Naive B cell (primary cell): ENCODE data around the gene MBNL3. TPM values are rescaled to one million over a fixed set of nuclear protein-coding genes. Genes with fewer than 3 reads are reported as not detected.
A peak's percentile ranks its signal among the peaks of the same experiment; 100 is the strongest.

Experiments used
- ATAC-seq, 2 donors: fragments of 150-1000 bp; cut with Tn5 transposase; 2 replicates each; pipeline ENCODE4 v1.10.0; 2021; ENCODE audit warnings: low read depth in 2 of 2, mild to moderate bottlenecking in 2 of 2, moderate library complexity in 2 of 2
- DNase-seq: peaks from one replicate; pipeline ENCODE4 v3.0.0; 2022
- H3K27ac Mint-ChIP-seq, 6 donors: one replicate each; pipeline ENCODE4 v1.8.0; 2020 to 2022; ENCODE audit warnings: mild to moderate bottlenecking in 6 of 6, mixed read lengths in 6 of 6, moderate library complexity in 5 of 6, inconsistent platforms in 2 of 6
- H3K27me3 Mint-ChIP-seq, 3 donors: one replicate each; pipeline ENCODE4 v1.8.0; 2021 to 2022; ENCODE audit warnings: mixed read lengths in 3 of 3, mild to moderate bottlenecking in 1 of 3
- H3K36me3 Mint-ChIP-seq, 2 donors: one replicate each; pipeline ENCODE4 v1.8.0; 2020 to 2022; ENCODE audit warnings: mixed read lengths in 2 of 2, inconsistent platforms in 1 of 2, mild to moderate bottlenecking in 1 of 2
- H3K4me1 Mint-ChIP-seq, 3 donors: one replicate each; pipeline ENCODE4 v1.8.0; 2020 to 2022; ENCODE audit warnings: mixed read lengths in 3 of 3, inconsistent platforms in 1 of 3, mild to moderate bottlenecking in 1 of 3, moderate library complexity in 1 of 3
- H3K4me3 Mint-ChIP-seq, 8 donors: one replicate each; pipeline ENCODE4 v1.8.0; 2020 to 2022; ENCODE audit warnings: mild to moderate bottlenecking in 8 of 8, mixed read lengths in 8 of 8, moderate library complexity in 8 of 8, inconsistent platforms in 2 of 8
- H3K9me3 Mint-ChIP-seq, 7 donors: one replicate each; pipeline ENCODE4 v1.8.0; 2020 to 2022; ENCODE audit warnings: mixed read lengths in 7 of 7, mild to moderate bottlenecking in 5 of 7, inconsistent platforms in 2 of 7, moderate library complexity in 1 of 7
- polyA plus RNA-seq, 6 donors: library from polyadenylated mRNA; unstranded; fragments of 300-500 nt; fragmentation: Illumina TruSeq; gene quantifications; one replicate each; pipeline ENCODE4 v1.2.3, GENCODE V29; 2021; ENCODE audit warnings: low read depth in 6 of 6

MBNL3 gene
- polyA plus RNA-seq, 6 donors from 2014 or later = 82.4 to 129 (median 104) TPM

- H3K27ac Mint-ChIP-seq = no peak overlapping the region
- peaks cover 7 to 11% of the 10 kb centered on the region in 2 donors for H3K36me3 Mint-ChIP-seq
- DNase-seq = no peak
- no peaks in the 10 kb centered on the region for H3K9me3 Mint-ChIP-seq
- no peaks in the 10 kb centered on the region for H3K27me3 Mint-ChIP-seq
- no peak for ATAC-seq
- no peak overlapping the region for H3K4me3 Mint-ChIP-seq
- H3K4me1 Mint-ChIP-seq = peaks cover 1 to 14% (median 14%) of the 10 kb centered on the region in 3 donors
These were observed 84.6 kb downstream of the MBNL3 start for GRCh38 chrX:132404266-132404665.

- Mint-ChIP-seq H3K9me3 (no peaks in the 10 kb centered on the region), H3K4me3 (no peak overlapping the region), H3K27ac (peak overlapping the region in 2 of 6 donors; percentile 3 to 69), H3K27me3 (no peaks in the 10 kb centered on the region), H3K4me1 (peaks cover 0 to 4% (median 0%) of the 10 kb centered on the region in 3 donors), H3K36me3 (peaks cover 7 to 11% of the 10 kb centered on the region in 2 donors)
- DNase-seq (no peak), ATAC-seq (no peak)
These were observed 86.9 kb downstream of the MBNL3 start for GRCh38 chrX:132401935-132402334.

- no peaks in the 10 kb centered on the region for H3K9me3 Mint-ChIP-seq
These were observed 88.1 kb downstream of the MBNL3 start for GRCh38 chrX:132400706-132401105.

GRCh38 chrX:132395645-132396044 lies 93.2 kb downstream of the MBNL3 start:
- peaks cover 0 to 2% (median 0%) of the 10 kb centered on the region in 7 donors for H3K9me3 Mint-ChIP-seq
- H3K27me3 Mint-ChIP-seq = peaks cover 0 to 7% (median 0%) of the 10 kb centered on the region in 3 donors
- ATAC-seq (no peak), DNase-seq (no peak)
- peak overlapping the region in 1 of 6 donors; percentile 2 for H3K27ac Mint-ChIP-seq
- no peaks in the 10 kb centered on the region for H3K36me3 Mint-ChIP-seq
- H3K4me3 Mint-ChIP-seq = no peak overlapping the region
- H3K4me1 Mint-ChIP-seq = peaks cover 0 to 5% (median 0%) of the 10 kb centered on the region in 3 donors

More at GRCh38 chrX:132400706-132401105, 88.1 kb downstream of the MBNL3 start:
- ATAC-seq (no peak), DNase-seq (no peak)
- Mint-ChIP-seq H3K36me3 (peaks cover 7% of the 10 kb centered on the region in 2 donors), H3K27ac (no peak overlapping the region), H3K27me3 (no peaks in the 10 kb centered on the region), H3K4me1 (peaks cover 0 to 4% (median 0%) of the 10 kb centered on the region in 3 donors), H3K4me3 (no peak overlapping the region)

- Mint-ChIP-seq H3K36me3 (no peaks in the 10 kb centered on the region), H3K4me1 (peaks cover 0 to 5% (median 0%) of the 10 kb centered on the region in 3 donors), H3K27ac (peak overlapping the region in 3 of 6 donors; percentile 18 to 44 (median 20)), H3K9me3 (peaks cover 0 to 2% (median 0%) of the 10 kb centered on the region in 7 donors), H3K4me3 (no peak overlapping the region), H3K27me3 (peaks cover 0 to 7% (median 0%) of the 10 kb centered on the region in 3 donors)
- ATAC-seq = no peak
- no peak for DNase-seq
These were observed 93.8 kb downstream of the MBNL3 start for GRCh38 chrX:132395026-132395425.

- no peak overlapping the region for H3K4me3 Mint-ChIP-seq
- DNase-seq (no peak), ATAC-seq (no peak)
- peaks cover 0 to 7% (median 0%) of the 10 kb centered on the region in 3 donors for H3K27me3 Mint-ChIP-seq
- peaks cover 0 to 2% (median 0%) of the 10 kb centered on the region in 7 donors for H3K9me3 Mint-ChIP-seq
- H3K27ac Mint-ChIP-seq = no peak overlapping the region
- H3K36me3 Mint-ChIP-seq = no peaks in the 10 kb centered on the region
- peaks cover 0 to 5% (median 0%) of the 10 kb centered on the region in 3 donors for H3K4me1 Mint-ChIP-seq
These were observed 94.2 kb downstream of the MBNL3 start for GRCh38 chrX:132394591-132394990.

GRCh38 chrX:132393992-132394391 lies 94.8 kb downstream of the MBNL3 start:
- peaks cover 0 to 7% (median 0%) of the 10 kb centered on the region in 3 donors for H3K27me3 Mint-ChIP-seq
- peaks cover 0 to 5% (median 0%) of the 10 kb centered on the region in 3 donors for H3K4me1 Mint-ChIP-seq
- no peaks in the 10 kb centered on the region for H3K36me3 Mint-ChIP-seq
- H3K27ac Mint-ChIP-seq = peak overlapping the region in 3 of 6 donors; percentile 4 to 48 (median 47)
- no peak overlapping the region for H3K4me3 Mint-ChIP-seq
- H3K9me3 Mint-ChIP-seq = peaks cover 0 to 2% (median 0%) of the 10 kb centered on the region in 7 donors
- DNase-seq (no peak), ATAC-seq (no peak)

GRCh38 chrX:132393485-132393884 lies 95.4 kb downstream of the MBNL3 start:
- peaks cover 0 to 7% (median 0%) of the 10 kb centered on the region in 3 donors for H3K27me3 Mint-ChIP-seq
- H3K36me3 Mint-ChIP-seq = no peaks in the 10 kb centered on the region
- DNase-seq (no peak), ATAC-seq (no peak)
- peak overlapping the region in 2 of 6 donors; percentile 4 to 48 for H3K27ac Mint-ChIP-seq
- peaks cover 0 to 5% (median 0%) of the 10 kb centered on the region in 3 donors for H3K4me1 Mint-ChIP-seq
- H3K4me3 Mint-ChIP-seq = no peak overlapping the region
- peaks cover 0 to 2% (median 0%) of the 10 kb centered on the region in 7 donors for H3K9me3 Mint-ChIP-seq

- Mint-ChIP-seq H3K9me3 (peaks cover 0 to 2% (median 0%) of the 10 kb centered on the region in 7 donors), H3K36me3 (no peaks in the 10 kb centered on the region), H3K27ac (peak overlapping the region in 1 of 6 donors; percentile 4), H3K4me1 (peaks cover 0 to 5% (median 0%) of the 10 kb centered on the region in 3 donors), H3K4me3 (no peak overlapping the region), H3K27me3 (peaks cover 0 to 7% (median 0%) of the 10 kb centered on the region in 3 donors)
- ATAC-seq (no peak), DNase-seq (no peak)
These were observed 95.8 kb downstream of the MBNL3 start for GRCh38 chrX:132393085-132393484.

GRCh38 chrX:132390792-132391191 lies 98.0 kb downstream of the MBNL3 start:
- H3K4me1 Mint-ChIP-seq = peaks cover 4 to 15% (median 12%) of the 10 kb centered on the region in 3 donors
- H3K27me3 Mint-ChIP-seq = peaks cover 0 to 7% (median 0%) of the 10 kb centered on the region in 3 donors
- no peak overlapping the region for H3K4me3 Mint-ChIP-seq

GRCh38 chrX:132389480-132389879 lies 99.4 kb downstream of the MBNL3 start:
- no peak for ATAC-seq
- H3K4me3 Mint-ChIP-seq = no peak overlapping the region
- peak overlapping the region in 3 of 6 donors; percentile 13 to 69 (median 27) for H3K27ac Mint-ChIP-seq
- peaks cover 4 to 15% (median 12%) of the 10 kb centered on the region in 3 donors for H3K4me1 Mint-ChIP-seq
- H3K9me3 Mint-ChIP-seq = peaks cover 0 to 2% (median 0%) of the 10 kb centered on the region in 7 donors
- H3K27me3 Mint-ChIP-seq = peaks cover 0 to 7% (median 0%) of the 10 kb centered on the region in 3 donors
- DNase-seq = no peak
- no peaks in the 10 kb centered on the region for H3K36me3 Mint-ChIP-seq

More at GRCh38 chrX:132390792-132391191, 98.0 kb downstream of the MBNL3 start:
- no peak for DNase-seq
- H3K36me3 Mint-ChIP-seq = no peaks in the 10 kb centered on the region
- H3K9me3 Mint-ChIP-seq = peaks cover 0 to 2% (median 0%) of the 10 kb centered on the region in 7 donors
- no peak for ATAC-seq
- no peak overlapping the region for H3K27ac Mint-ChIP-seq

- DNase-seq = no peak
- H3K9me3 Mint-ChIP-seq = peaks cover 0 to 2% (median 0%) of the 10 kb centered on the region in 7 donors
- H3K4me1 Mint-ChIP-seq = peaks cover 4 to 15% (median 12%) of the 10 kb centered on the region in 3 donors
- ATAC-seq = no peak
- peak overlapping the region in 3 of 6 donors; percentile 6 to 69 (median 63) for H3K27ac Mint-ChIP-seq
- no peak overlapping the region for H3K4me3 Mint-ChIP-seq
- peaks cover 0 to 7% (median 0%) of the 10 kb centered on the region in 3 donors for H3K27me3 Mint-ChIP-seq
- no peaks in the 10 kb centered on the region for H3K36me3 Mint-ChIP-seq
These were observed 100.5 kb downstream of the MBNL3 start for GRCh38 chrX:132388371-132388770.

- H3K27ac Mint-ChIP-seq = no peak overlapping the region
- H3K9me3 Mint-ChIP-seq = peaks cover 0 to 4% (median 0%) of the 10 kb centered on the region in 7 donors
- no peak overlapping the region for H3K4me3 Mint-ChIP-seq
- no peak for ATAC-seq
- DNase-seq = no peak
- peaks cover 0 to 8% of the 10 kb centered on the region in 2 donors for H3K36me3 Mint-ChIP-seq
- peaks cover 0 to 8% (median 0%) of the 10 kb centered on the region in 3 donors for H3K27me3 Mint-ChIP-seq
- peaks cover 4 to 12% (median 10%) of the 10 kb centered on the region in 3 donors for H3K4me1 Mint-ChIP-seq
These were observed 104.5 kb downstream of the MBNL3 start for GRCh38 chrX:132384301-132384700.

- Mint-ChIP-seq H3K4me3 (no peak overlapping the region), H3K36me3 (peaks cover 0 to 8% of the 10 kb centered on the region in 2 donors), H3K27me3 (peaks cover 0 to 8% (median 0%) of the 10 kb centered on the region in 3 donors), H3K27ac (no peak overlapping the region), H3K9me3 (peaks cover 0 to 4% (median 0%) of the 10 kb centered on the region in 7 donors), H3K4me1 (peaks cover 4 to 9% (median 8%) of the 10 kb centered on the region in 3 donors)
- DNase-seq = no peak
- no peak for ATAC-seq
These were observed 106.8 kb downstream of the MBNL3 start for GRCh38 chrX:132382068-132382467.
